Measurements from ENCODE around the gene GTSE1. TPM values are rescaled to one million over a fixed set of nuclear protein-coding genes. Genes with fewer than 3 reads are reported as not detected.

GTSE1 gene
- total RNA-seq, 1 experiment from 2014 or later = 46.1 TPM

- no peaks in the 10 kb centered on the region for H4K20me1 ChIP-seq (ENCODE audit: insufficient read depth)
- intact Hi-C loops (cut with micrococcal nuclease) = no loop called here
- no peaks in the 10 kb centered on the region for H3K9me3 ChIP-seq (ENCODE audit: control insufficient read depth in 1 of 2, insufficient read depth in 1 of 2, low read depth in 1 of 2, low read length in 2 of 2)
- H3K27me3 ChIP-seq (ENCODE audit: insufficient read depth, low read length) = no peaks in the 10 kb centered on the region
- H3K4me2 ChIP-seq (ENCODE audit: low read length) = no peak overlapping the region
- H2AFZ ChIP-seq (ENCODE audit: low read depth, low read length, poor library complexity, severe bottlenecking) = no peak overlapping the region
- no peaks in the 10 kb centered on the region for H3K9me2 ChIP-seq (ENCODE audit: insufficient read depth)
- ChIA-PET RAD21 (ENCODE audit: low non-redundant PET in 1 of 2, low total read pairs in 2 of 2, uncharacterized antibody in 2 of 2, unreplicated experiment in 2 of 2) (no interaction called here), POLR2A (no interaction called here), CTCF (no interaction called here)
- BruUV-seq (replicated peaks) = no TSS peak
- H3K9ac ChIP-seq (ENCODE audit: low read length) = no peak overlapping the region
- TF ChIP-seq SP1 (IDR thresholded peaks at IDR 0.05; ENCODE audit: low read depth) (no peak), SRF (IDR thresholded peaks at IDR 0.05; ENCODE audit: low read depth) (no peak), EGR1 (IDR thresholded peaks at IDR 0.05; ENCODE audit: low read depth) (no peak), ELF1 (IDR thresholded peaks at IDR 0.05; ENCODE audit: borderline replicate concordance, low read depth) (no peak), FOSL1 (IDR thresholded peaks at IDR 0.05; ENCODE audit: low read depth) (no peak), ZFX (IDR thresholded peaks at IDR 0.05) (no peak), ZBTB33 (IDR thresholded peaks at IDR 0.05; ENCODE audit: extremely low read depth, insufficient replicate concordance, low read length) (no peak), EZH2 (IDR thresholded peaks at IDR 0.05) (no peak), POLR2AphosphoS5 (IDR thresholded peaks at IDR 0.05; ENCODE audit: low read depth, low read length) (no peak), RAD21 (IDR thresholded peaks at IDR 0.05; ENCODE audit: low read depth) (no peak), TCF7L2 (IDR thresholded peaks at IDR 0.05; ENCODE audit: borderline replicate concordance, extremely low read depth, insufficient read depth, insufficient read length) (no peak), EZH2phosphoT487 (IDR thresholded peaks at IDR 0.05; ENCODE audit: borderline replicate concordance) (no peak), POLR2A (IDR thresholded peaks at IDR 0.05; ENCODE audit: borderline replicate concordance, extremely low read depth, insufficient read depth, insufficient read length) (no peak), SIN3A (IDR thresholded peaks at IDR 0.05; ENCODE audit: low read depth) (no peak)
- TF ChIP-seq, protein P1, sequence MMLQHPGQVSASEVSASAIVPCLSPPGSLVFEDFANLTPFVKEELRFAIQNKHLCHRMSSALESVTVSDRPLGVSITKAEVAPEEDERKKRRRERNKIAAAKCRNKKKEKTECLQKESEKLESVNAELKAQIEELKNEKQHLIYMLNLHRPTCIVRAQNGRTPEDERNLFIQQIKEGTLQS (IDR thresholded peaks at IDR 0.05) = no peak
- TF ChIP-seq, protein P2, sequence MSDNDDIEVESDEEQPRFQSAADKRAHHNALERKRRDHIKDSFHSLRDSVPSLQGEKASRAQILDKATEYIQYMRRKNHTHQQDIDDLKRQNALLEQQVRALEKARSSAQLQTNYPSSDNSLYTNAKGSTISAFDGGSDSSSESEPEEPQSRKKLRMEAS (IDR thresholded peaks at IDR 0.05) = no peak
- H3K27ac ChIP-seq (ENCODE audit: low read depth, low read length) = no peak overlapping the region
- DNase-seq (ENCODE audit: low read depth, low spot score) = no peak
- H3K79me2 ChIP-seq (ENCODE audit: insufficient read depth, low read length) = no peaks in the 10 kb centered on the region
- no peaks in the 10 kb centered on the region for H3K4me1 ChIP-seq (ENCODE audit: control insufficient read depth in 1 of 2, insufficient read depth in 2 of 2, low read length in 2 of 2)
- ATAC-seq = no peak
- H3K36me3 ChIP-seq (ENCODE audit: control insufficient read depth in 1 of 2, insufficient read depth in 2 of 2, low read length in 2 of 2) = peaks cover 20 to 22% of the 10 kb centered on the region in 2 experiments; a peak in 3 of 4 replicates
- no peak overlapping the region for H3K4me3 ChIP-seq (replicated peaks in 1 of 2; ENCODE audit: low read depth in 1 of 2, low read length in 2 of 2)
Measured at GRCh38 chr22:46289244-46289891, 7.3 kb upstream of the GTSE1 start.
